Measurements from ENCODE around the gene C9orf153.

C9orf153 gene

GRCh38 chr9:86185872-86186271, 73.6 kb downstream of the C9orf153 start:
- Histone ChIP-seq H4K20me1 (ENCODE audit: low read depth, low read length) (no peaks in the 10 kb centered on the region), H2AFZ (ENCODE audit: low read depth, low read length, severe bottlenecking) (no peak overlapping the region), H3K27ac (ENCODE audit: low read depth, low read length) (no peak overlapping the region), H3F3A (ENCODE audit: insufficient read depth) (no peaks in the 10 kb centered on the region), H3K27me3 (ENCODE audit: low read length) (no peaks in the 10 kb centered on the region), H3K36me3 (ENCODE audit: low read length) (no peaks in the 10 kb centered on the region), H3K79me2 (ENCODE audit: insufficient read depth, low read length) (no peaks in the 10 kb centered on the region), H3K9me3 (ENCODE audit: insufficient read depth, low read length) (no peaks in the 10 kb centered on the region), H3K9ac (ENCODE audit: low read length) (no peak overlapping the region), H3K4me2 (ENCODE audit: low read depth, low read length, poor library complexity, severe bottlenecking) (no peak overlapping the region), H3K9me2 (replicated peaks; ENCODE audit: insufficient read depth, low read length) (no peaks in the 10 kb centered on the region), H3K4me3 (ENCODE audit: insufficient read depth, low read length, poor library complexity, severe bottlenecking) (no peak overlapping the region)
- TF ChIP-seq EZH2phosphoT487 (conservative IDR thresholded peaks at IDR 0.05; ENCODE audit: low read length) = no peak
- TF ChIP-seq, protein P1, sequence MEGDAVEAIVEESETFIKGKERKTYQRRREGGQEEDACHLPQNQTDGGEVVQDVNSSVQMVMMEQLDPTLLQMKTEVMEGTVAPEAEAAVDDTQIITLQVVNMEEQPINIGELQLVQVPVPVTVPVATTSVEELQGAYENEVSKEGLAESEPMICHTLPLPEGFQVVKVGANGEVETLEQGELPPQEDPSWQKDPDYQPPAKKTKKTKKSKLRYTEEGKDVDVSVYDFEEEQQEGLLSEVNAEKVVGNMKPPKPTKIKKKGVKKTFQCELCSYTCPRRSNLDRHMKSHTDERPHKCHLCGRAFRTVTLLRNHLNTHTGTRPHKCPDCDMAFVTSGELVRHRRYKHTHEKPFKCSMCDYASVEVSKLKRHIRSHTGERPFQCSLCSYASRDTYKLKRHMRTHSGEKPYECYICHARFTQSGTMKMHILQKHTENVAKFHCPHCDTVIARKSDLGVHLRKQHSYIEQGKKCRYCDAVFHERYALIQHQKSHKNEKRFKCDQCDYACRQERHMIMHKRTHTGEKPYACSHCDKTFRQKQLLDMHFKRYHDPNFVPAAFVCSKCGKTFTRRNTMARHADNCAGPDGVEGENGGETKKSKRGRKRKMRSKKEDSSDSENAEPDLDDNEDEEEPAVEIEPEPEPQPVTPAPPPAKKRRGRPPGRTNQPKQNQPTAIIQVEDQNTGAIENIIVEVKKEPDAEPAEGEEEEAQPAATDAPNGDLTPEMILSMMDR (IDR thresholded peaks at IDR 0.05; ENCODE audit: insufficient read depth, low read length, poor library complexity, severe bottlenecking) = no peak

- no peaks in the 10 kb centered on the region for H4K20me1 ChIP-seq (ENCODE audit: low read depth, low read length)
- H3K9ac ChIP-seq (ENCODE audit: low read length) = no peak overlapping the region
- TF ChIP-seq, protein P1 (IDR thresholded peaks at IDR 0.05; ENCODE audit: insufficient read depth, low read length, poor library complexity, severe bottlenecking) = no peak
- no peak for TF ChIP-seq EZH2phosphoT487 (conservative IDR thresholded peaks at IDR 0.05; ENCODE audit: low read length)
- H3K27me3 ChIP-seq (ENCODE audit: low read length) = no peaks in the 10 kb centered on the region
- no peak overlapping the region for H3K4me3 ChIP-seq (ENCODE audit: insufficient read depth, low read length, poor library complexity, severe bottlenecking)
- H3K79me2 ChIP-seq (ENCODE audit: insufficient read depth, low read length) = no peaks in the 10 kb centered on the region
- H3F3A ChIP-seq (ENCODE audit: insufficient read depth) = no peaks in the 10 kb centered on the region
- no peak overlapping the region for H3K27ac ChIP-seq (ENCODE audit: low read depth, low read length)
- H3K9me3 ChIP-seq (ENCODE audit: insufficient read depth, low read length) = no peaks in the 10 kb centered on the region
- no peak overlapping the region for H3K4me2 ChIP-seq (ENCODE audit: low read depth, low read length, poor library complexity, severe bottlenecking)
- H2AFZ ChIP-seq (ENCODE audit: low read depth, low read length, severe bottlenecking) = no peak overlapping the region
- H3K36me3 ChIP-seq (ENCODE audit: low read length) = no peaks in the 10 kb centered on the region
- H3K9me2 ChIP-seq (replicated peaks; ENCODE audit: insufficient read depth, low read length) = no peaks in the 10 kb centered on the region
Measured at GRCh38 chr9:86184138-86184524, 75.3 kb downstream of the C9orf153 start.

- no peak overlapping the region for H3K4me2 ChIP-seq (ENCODE audit: low read depth, low read length, poor library complexity, severe bottlenecking)
- H3K9ac ChIP-seq (ENCODE audit: low read length) = no peak overlapping the region
- H3K79me2 ChIP-seq (ENCODE audit: insufficient read depth, low read length) = no peaks in the 10 kb centered on the region
- no peaks in the 10 kb centered on the region for H3F3A ChIP-seq (ENCODE audit: insufficient read depth)
- TF ChIP-seq, protein P1 (IDR thresholded peaks at IDR 0.05; ENCODE audit: insufficient read depth, low read length, poor library complexity, severe bottlenecking) = no peak
- no peak for TF ChIP-seq EZH2phosphoT487 (conservative IDR thresholded peaks at IDR 0.05; ENCODE audit: low read length)
- H3K9me3 ChIP-seq (ENCODE audit: insufficient read depth, low read length) = no peaks in the 10 kb centered on the region
- H3K4me3 ChIP-seq (ENCODE audit: insufficient read depth, low read length, poor library complexity, severe bottlenecking) = no peak overlapping the region
- no peaks in the 10 kb centered on the region for H3K9me2 ChIP-seq (replicated peaks; ENCODE audit: insufficient read depth, low read length)
- no peaks in the 10 kb centered on the region for H3K27me3 ChIP-seq (ENCODE audit: low read length)
- H4K20me1 ChIP-seq (ENCODE audit: low read depth, low read length) = no peaks in the 10 kb centered on the region
- no peak overlapping the region for H3K27ac ChIP-seq (ENCODE audit: low read depth, low read length)
- no peak overlapping the region for H2AFZ ChIP-seq (ENCODE audit: low read depth, low read length, severe bottlenecking)
- no peaks in the 10 kb centered on the region for H3K36me3 ChIP-seq (ENCODE audit: low read length)
Measured at GRCh38 chr9:86183229-86184137, 76.0 kb downstream of the C9orf153 start.
